IMR-90 (cell line): ENCODE results near the gene MTHFD2L. TPM values are rescaled to one million over a fixed set of nuclear protein-coding genes. Genes with fewer than 3 reads are reported as not detected.

Experiments used
- ATAC-seq: fragments of 200-7000 bp; cut with Tn5 transposase; 2 replicates; pipeline ENCODE4 v1.9.1; 2020; ENCODE audit warnings: low read depth, mild to moderate bottlenecking, moderate library complexity
- BruUV-seq: library from RNA; stranded (reverse); fragments of 400-500 nt; replicated peaks from 2 replicates; lab custom pipeline; 2021; lab: Mats Ljungman, UMichigan
- CTCF ChIA-PET: fragments of 300-600 bp; formaldehyde crosslinking; extraction: SDS; loops from one replicate; lab custom pipeline; 2021; ENCODE audit warnings: antibody characterized with exemption; lab: Yijun Ruan, JAX
- POLR2A ChIA-PET: fragments of 300-600 bp; sonication (Branson Sonifier 250); formaldehyde crosslinking; loops from one replicate; lab custom pipeline; 2022; ENCODE audit warnings: antibody characterized with exemption; ENCODE audit not compliant: unreplicated experiment; lab: Charles Lee
- DNase-seq: peaks from one replicate; pipeline ENCODE4 v3.0.0; 2013
- H2AFZ ChIP-seq: replicated peaks from 2 replicates; pipeline ENCODE3; 2013; ENCODE audit warnings: low read length, mild to moderate bottlenecking; ENCODE audit not compliant: poor library complexity
- H2AK5ac ChIP-seq: 2 replicates; pipeline ENCODE4 v1.6.1; 2013; ENCODE audit warnings: low read depth, low read length, inconsistent platforms
- H2AK9ac ChIP-seq: replicated peaks from 2 replicates; pipeline ENCODE3; 2013; ENCODE audit warnings: mild to moderate bottlenecking, low read depth, low read length, moderate library complexity; ENCODE audit not compliant: poor library complexity
- H2BK120ac ChIP-seq: 2 replicates; pipeline ENCODE4 v1.6.1; 2013; ENCODE audit warnings: low read depth, low read length, inconsistent platforms
- H2BK15ac ChIP-seq: 3 replicates; pipeline ENCODE4 v1.6.1; 2013; ENCODE audit warnings: low read depth, low read length, inconsistent platforms
- H2BK20ac ChIP-seq: 2 replicates; pipeline ENCODE4 v1.6.1; 2013; ENCODE audit warnings: low read depth, mild to moderate bottlenecking, inconsistent platforms, low read length, moderate library complexity
- H2BK5ac ChIP-seq: 2 replicates; pipeline ENCODE4 v1.6.1; 2013; ENCODE audit warnings: mild to moderate bottlenecking, low read depth, low read length, inconsistent platforms; ENCODE audit not compliant: poor library complexity, severe bottlenecking
- H3K14ac ChIP-seq: replicated peaks from 2 replicates; pipeline ENCODE4 v1.6.1; 2013; ENCODE audit warnings: low read depth, low read length, inconsistent platforms
- H3K18ac ChIP-seq: 2 replicates; pipeline ENCODE4 v1.6.1; 2013; ENCODE audit warnings: low read depth, low read length, control low read depth
- H3K23ac ChIP-seq: 2 replicates; pipeline ENCODE4 v1.6.1; 2013; ENCODE audit warnings: low read depth, low read length, inconsistent platforms
- H3K27ac ChIP-seq: 2 replicates; pipeline ENCODE4 v1.5.1; 2013; ENCODE audit warnings: mild to moderate bottlenecking, control low read depth, low read length; ENCODE audit not compliant: insufficient read depth
- H3K27me3 ChIP-seq: 2 replicates; pipeline ENCODE4 v1.6.1; 2013; ENCODE audit warnings: low read length; ENCODE audit not compliant: control insufficient read depth, insufficient read depth
- H3K36me3 ChIP-seq: 2 replicates; pipeline ENCODE4 v1.6.1; 2013; ENCODE audit warnings: low read length, mixed read lengths; ENCODE audit not compliant: control insufficient read depth, insufficient read depth
- H3K4ac ChIP-seq: 2 replicates; pipeline ENCODE4 v1.6.1; 2013; ENCODE audit warnings: low read depth, low read length, inconsistent platforms
- H3K4me1 ChIP-seq: 2 replicates; pipeline ENCODE4 v1.6.1; 2013; ENCODE audit warnings: low read length, mixed read lengths; ENCODE audit not compliant: control insufficient read depth, insufficient read depth
- H3K4me2 ChIP-seq: 2 replicates; pipeline ENCODE4 v1.6.1; 2013; ENCODE audit warnings: low read depth, mild to moderate bottlenecking, control low read depth, low read length, moderate library complexity
- H3K4me3 ChIP-seq: 2 replicates; pipeline ENCODE4 v1.5.1; 2013; ENCODE audit warnings: low read depth, mild to moderate bottlenecking, control low read depth, low read length, moderate library complexity; ENCODE audit not compliant: insufficient read depth
- H3K56ac ChIP-seq: 2 replicates; pipeline ENCODE4 v1.6.1; 2013; ENCODE audit warnings: low read length, inconsistent platforms; ENCODE audit not compliant: insufficient read depth; ENCODE audit errors: extremely low read depth
- H3K79me1 ChIP-seq, 2 experiments: 2 replicates each; pipeline ENCODE4 v1.6.1; 2013; ENCODE audit warnings: low read length in 2 of 2, inconsistent platforms in 1 of 2, low read depth in 1 of 2
- H3K9ac ChIP-seq: 2 replicates; pipeline ENCODE4 v1.6.1; 2013; ENCODE audit warnings: low read depth, low read length, control low read depth
- H3K9me1 ChIP-seq: 2 replicates; pipeline ENCODE4 v1.6.1; 2013; ENCODE audit warnings: low read length, inconsistent platforms; ENCODE audit not compliant: insufficient read depth
- H3K9me3 ChIP-seq: 2 replicates; pipeline ENCODE4 v1.6.1; 2013; ENCODE audit warnings: low read length; ENCODE audit not compliant: control insufficient read depth, insufficient read depth
- H4K20me1 ChIP-seq: 2 replicates; pipeline ENCODE4 v1.6.1; 2013; ENCODE audit warnings: low read length, inconsistent platforms; ENCODE audit not compliant: insufficient read depth
- H4K5ac ChIP-seq: 2 replicates; pipeline ENCODE4 v1.6.1; 2013; ENCODE audit warnings: mild to moderate bottlenecking, low read depth, low read length, control low read depth
- H4K8ac ChIP-seq, 2 experiments: 2 replicates each; pipeline ENCODE4 v1.6.1; 2013; ENCODE audit warnings: low read depth in 2 of 2, low read length in 2 of 2, control low read depth in 1 of 2, inconsistent platforms in 1 of 2
- H4K91ac ChIP-seq: 2 replicates; pipeline ENCODE4 v1.6.1; 2013; ENCODE audit warnings: low read depth, low read length, inconsistent platforms; ENCODE audit not compliant: insufficient read depth
- BHLHE40 ChIP-seq: fragments of 150-350 bp; IDR thresholded peaks from 2 replicates; pipeline ENCODE4 v1.6.1; 2016; ENCODE audit warnings: mild to moderate bottlenecking, low read depth, low read length
- CEBPB ChIP-seq: IDR thresholded peaks from 2 replicates; pipeline ENCODE4 v1.6.1; 2012; ENCODE audit warnings: low read depth, low read length, improper control_type of control experiment
- CHD1 ChIP-seq: IDR thresholded peaks from 2 replicates; pipeline ENCODE4 v1.6.1; 2012; ENCODE audit warnings: low read depth, low read length, improper control_type of control experiment
- FOS ChIP-seq: fragments of 150-350 bp; IDR thresholded peaks from 2 replicates; pipeline ENCODE4 v1.6.1; 2016; ENCODE audit warnings: low read depth, low read length
- MAFK ChIP-seq: IDR thresholded peaks from 2 replicates; pipeline ENCODE4 v1.6.1; 2012; ENCODE audit warnings: low read depth, low read length, improper control_type of control experiment
- MAZ ChIP-seq: IDR thresholded peaks from 2 replicates; pipeline ENCODE4 v1.6.1; 2012; ENCODE audit warnings: low read depth, mild to moderate bottlenecking, low read length, improper control_type of control experiment, moderate library complexity, borderline replicate concordance
- MXI1 ChIP-seq: IDR thresholded peaks from 2 replicates; pipeline ENCODE4 v1.6.1; 2012; ENCODE audit warnings: low read depth, mild to moderate bottlenecking, low read length, moderate library complexity, borderline replicate concordance
- NFE2L2 ChIP-seq: fragments of 150-350 bp; IDR thresholded peaks from 2 replicates; pipeline ENCODE4 v1.6.1; 2016; ENCODE audit warnings: low read depth, mild to moderate bottlenecking, low read length
- POLR2A ChIP-seq: IDR thresholded peaks from 2 replicates; pipeline ENCODE4 v1.6.1; 2012; ENCODE audit warnings: mild to moderate bottlenecking, low read depth, low read length
- RAD21 ChIP-seq: IDR thresholded peaks from 2 replicates; pipeline ENCODE4 v1.6.1; 2012; ENCODE audit warnings: low read length, improper control_type of control experiment
- RCOR1 ChIP-seq: IDR thresholded peaks from 2 replicates; pipeline ENCODE4 v1.6.1; 2012; ENCODE audit warnings: mild to moderate bottlenecking, low read length, improper control_type of control experiment; ENCODE audit not compliant: insufficient replicate concordance
- RFX5 ChIP-seq: IDR thresholded peaks from 2 replicates; pipeline ENCODE4 v1.8.0; 2012; ENCODE audit warnings: low read depth, mild to moderate bottlenecking, low read length, moderate library complexity
- SMC3 ChIP-seq: fragments of 150-350 bp; IDR thresholded peaks from 2 replicates; pipeline ENCODE4 v1.6.1; 2016; ENCODE audit warnings: low read depth, mild to moderate bottlenecking, antibody characterized with exemption, low read length, moderate library complexity
- dilution Hi-C: fragments of 300-500 bp; cut with HindIII; formaldehyde crosslinking; loops from one replicate; pipeline ENCODE4 v1.14.3; 2018; ENCODE audit warnings: low sequenced_read_pairs; ENCODE audit not compliant: unreplicated experiment
- in situ Hi-C: fragments of 300-500 bp; cut with MboI; formaldehyde crosslinking; loops from 3 replicates; pipeline ENCODE4 v1.14.3; 2019; ENCODE audit warnings: low sequenced_read_pairs, inconsistent platforms, mixed read lengths
- intact Hi-C: fragments of 100-400 bp; cut with micrococcal nuclease; formaldehyde crosslinking; loops from 2 replicates; pipeline ENCODE4 v1.10.0; 2022
- polyA plus RNA-seq, 3 experiments: library from polyadenylated mRNA; depleted of rRNA; stranded (reverse); fragments of >200 nt; gene quantifications; 2 replicates each; pipeline ENCODE4 v1.2.3, GENCODE V29; 2012; ENCODE audit warnings: low replicate concordance in 1 of 3
- total RNA-seq: library from RNA; depleted of rRNA; stranded (reverse); fragments of >200 nt; gene quantifications from 2 replicates; pipeline ENCODE4 v1.2.3, GENCODE V29; 2012
- TF ChIP-seq, protein P1 (sequence below): conservative IDR thresholded peaks from 2 replicates; pipeline ENCODE4 v1.5.1; 2012; ENCODE audit warnings: mild to moderate bottlenecking, low read depth, low read length, improper control_type of control experiment
- TF ChIP-seq, protein P2 (sequence below): fragments of 150-350 bp; IDR thresholded peaks from 2 replicates; pipeline ENCODE4 v1.6.1; 2017; ENCODE audit warnings: mild to moderate bottlenecking, antibody characterized with exemption, low read length, low read depth
- TF ChIP-seq, protein P3 (sequence below): fragments of 150-350 bp; IDR thresholded peaks from 2 replicates; pipeline ENCODE4 v1.6.1; 2016; ENCODE audit warnings: low read depth, mild to moderate bottlenecking, low read length, moderate library complexity, borderline replicate concordance

The MTHFD2L gene
- total and polyA plus RNA-seq, 2 of the 4 experiments (the other 2 are of a cell fraction) = 2.8 to 4.3 TPM

DNA sequence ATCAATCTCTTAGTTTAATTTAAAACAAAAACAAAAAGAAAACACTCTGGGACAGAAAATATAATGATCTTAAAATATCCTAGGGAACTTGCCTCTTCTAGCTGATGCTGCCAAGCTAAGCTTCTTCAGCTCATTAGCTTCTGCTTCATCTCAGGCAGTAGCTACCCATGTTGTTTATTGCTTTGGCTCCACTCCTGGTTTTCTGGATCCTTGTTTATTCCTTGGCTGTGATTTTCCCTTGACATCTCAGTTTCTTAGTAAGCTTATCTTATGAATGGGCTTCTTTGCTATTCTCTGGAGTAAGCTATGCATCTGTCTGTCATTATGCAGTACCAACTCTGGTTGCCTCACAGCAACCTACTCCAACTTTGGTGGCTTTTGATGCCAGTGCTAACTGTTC, 5.1 kb upstream of the MTHFD2L start:
- no TSS peak for BruUV-seq
- Histone ChIP-seq H3K23ac (no peak overlapping the region), H3K9me3 (no peaks in the 10 kb centered on the region), H3K36me3 (no peaks in the 10 kb centered on the region), H3K79me1 (no peaks in the 10 kb centered on the region), H3K4me3 (no peak overlapping the region), H3K4me2 (no peak overlapping the region; the same call in 1 of the 2 replicates), H3K27me3 (no peaks in the 10 kb centered on the region; the same call in 1 of the 2 replicates), H3K4ac (no peak overlapping the region), H3K18ac (no peak overlapping the region), H2BK20ac (no peak overlapping the region), H3K4me1 (no peaks in the 10 kb centered on the region), H3K27ac (no peak overlapping the region), H4K91ac (no peak overlapping the region), H4K8ac (no peak overlapping the region), H3K9me1 (no peaks in the 10 kb centered on the region), H2BK5ac (no peak overlapping the region), H2BK120ac (no peak overlapping the region), H4K20me1 (no peaks in the 10 kb centered on the region), H2BK15ac (no peak overlapping the region), H2AK5ac (no peak overlapping the region), H3K56ac (no peak overlapping the region), H2AK9ac (no peak overlapping the region), H3K9ac (no peak overlapping the region), H2AFZ (no peak overlapping the region), H3K14ac (no peak overlapping the region), H4K5ac (no peak overlapping the region)
- ChIA-PET POLR2A (no interaction called here), CTCF (interaction anchor here (1.0 to 1.2 kb wide), 3 partner anchors 8 to 221 kb away, joined by 3 to 4 read pairs (median 3); no protein-coding TSS in a partner anchor)
- no peak for TF ChIP-seq MAFK
- TF ChIP-seq BHLHE40 = no peak
- TF ChIP-seq, protein P1, sequence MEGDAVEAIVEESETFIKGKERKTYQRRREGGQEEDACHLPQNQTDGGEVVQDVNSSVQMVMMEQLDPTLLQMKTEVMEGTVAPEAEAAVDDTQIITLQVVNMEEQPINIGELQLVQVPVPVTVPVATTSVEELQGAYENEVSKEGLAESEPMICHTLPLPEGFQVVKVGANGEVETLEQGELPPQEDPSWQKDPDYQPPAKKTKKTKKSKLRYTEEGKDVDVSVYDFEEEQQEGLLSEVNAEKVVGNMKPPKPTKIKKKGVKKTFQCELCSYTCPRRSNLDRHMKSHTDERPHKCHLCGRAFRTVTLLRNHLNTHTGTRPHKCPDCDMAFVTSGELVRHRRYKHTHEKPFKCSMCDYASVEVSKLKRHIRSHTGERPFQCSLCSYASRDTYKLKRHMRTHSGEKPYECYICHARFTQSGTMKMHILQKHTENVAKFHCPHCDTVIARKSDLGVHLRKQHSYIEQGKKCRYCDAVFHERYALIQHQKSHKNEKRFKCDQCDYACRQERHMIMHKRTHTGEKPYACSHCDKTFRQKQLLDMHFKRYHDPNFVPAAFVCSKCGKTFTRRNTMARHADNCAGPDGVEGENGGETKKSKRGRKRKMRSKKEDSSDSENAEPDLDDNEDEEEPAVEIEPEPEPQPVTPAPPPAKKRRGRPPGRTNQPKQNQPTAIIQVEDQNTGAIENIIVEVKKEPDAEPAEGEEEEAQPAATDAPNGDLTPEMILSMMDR = no peak
- TF ChIP-seq, protein P2, sequence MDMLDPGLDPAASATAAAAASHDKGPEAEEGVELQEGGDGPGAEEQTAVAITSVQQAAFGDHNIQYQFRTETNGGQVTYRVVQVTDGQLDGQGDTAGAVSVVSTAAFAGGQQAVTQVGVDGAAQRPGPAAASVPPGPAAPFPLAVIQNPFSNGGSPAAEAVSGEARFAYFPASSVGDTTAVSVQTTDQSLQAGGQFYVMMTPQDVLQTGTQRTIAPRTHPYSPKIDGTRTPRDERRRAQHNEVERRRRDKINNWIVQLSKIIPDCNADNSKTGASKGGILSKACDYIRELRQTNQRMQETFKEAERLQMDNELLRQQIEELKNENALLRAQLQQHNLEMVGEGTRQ = no peak
- TF ChIP-seq CEBPB = no peak
- no peak for TF ChIP-seq MXI1
- TF ChIP-seq CHD1 = no peak
- no peak for TF ChIP-seq POLR2A
- TF ChIP-seq, protein P3, sequence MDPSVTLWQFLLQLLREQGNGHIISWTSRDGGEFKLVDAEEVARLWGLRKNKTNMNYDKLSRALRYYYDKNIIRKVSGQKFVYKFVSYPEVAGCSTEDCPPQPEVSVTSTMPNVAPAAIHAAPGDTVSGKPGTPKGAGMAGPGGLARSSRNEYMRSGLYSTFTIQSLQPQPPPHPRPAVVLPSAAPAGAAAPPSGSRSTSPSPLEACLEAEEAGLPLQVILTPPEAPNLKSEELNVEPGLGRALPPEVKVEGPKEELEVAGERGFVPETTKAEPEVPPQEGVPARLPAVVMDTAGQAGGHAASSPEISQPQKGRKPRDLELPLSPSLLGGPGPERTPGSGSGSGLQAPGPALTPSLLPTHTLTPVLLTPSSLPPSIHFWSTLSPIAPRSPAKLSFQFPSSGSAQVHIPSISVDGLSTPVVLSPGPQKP = no peak
- no peak for TF ChIP-seq RCOR1
- TF ChIP-seq RFX5 = no peak
- TF ChIP-seq NFE2L2 = no peak
- TF ChIP-seq MAZ = no peak
- no peak for TF ChIP-seq FOS
- TF ChIP-seq SMC3 = no peak
- no peak for TF ChIP-seq RAD21
- DNase-seq (peak; percentile 40), ATAC-seq (peak; percentile 13; the same call in 1 of the 2 replicates)
- intact Hi-C loops = no loop called here
- dilution Hi-C loops = no loop called here
- in situ Hi-C loops = no loop called here
